ENCODE measurements around the gene SPARCL1. TPM values are rescaled to one million over a fixed set of nuclear protein-coding genes. Genes with fewer than 3 reads are reported as not detected.

The SPARCL1 gene
- total and polyA plus RNA-seq, 9 of the 15 experiments (the other 6 are each of a cell fraction or from before 2014, with no cell fraction given): 0.03 to 0.71 (median 0.05) TPM; not detected in 3

- TF ChIP-seq E4F1 (CRISPR knock-in tag; IDR thresholded peaks at IDR 0.05; ENCODE audit: borderline replicate concordance): no peak
- no peak for TF ChIP-seq U2AF2 (optimal IDR thresholded peaks at IDR 0.05; ENCODE audit: low read depth, low read length)
- no peak for TF ChIP-seq YBX1 (IDR thresholded peaks at IDR 0.05)
- TF ChIP-seq CBFB (CRISPR knock-in tag; IDR thresholded peaks at IDR 0.05): no peak
- no peak for TF ChIP-seq CBFA2T3 (IDR thresholded peaks at IDR 0.05)
- TF ChIP-seq SNRNP70 (optimal IDR thresholded peaks at IDR 0.05; ENCODE audit: low read depth, low read length): no peak
- TF ChIP-seq IFI16 (CRISPR knock-in tag; IDR thresholded peaks at IDR 0.05): no peak
- TF ChIP-seq ZEB2 (IDR thresholded peaks at IDR 0.05): no peak
Observed at GRCh38 chr4:87499403-87500091, 29.6 kb downstream of the SPARCL1 start (continued).

GRCh38 chr4:87498446-87498900 is 30.7 kb downstream of the SPARCL1 start:
- Histone ChIP-seq H3K9me1 (ENCODE audit: control insufficient read depth, insufficient read depth, low read length) (no peaks in the 10 kb centered on the region), H3K4me2 (ENCODE audit: insufficient read depth, low read length) (no peak overlapping the region), H3K27ac (ENCODE audit: extremely low read depth, low read depth, low read length) (no peak overlapping the region), H3K4me1 (replicated peaks in 1 of 2; ENCODE audit: control insufficient read depth in 2 of 2, insufficient read depth in 2 of 2, low read length in 2 of 2) (no peaks in the 10 kb centered on the region), H3K9me3 (replicated peaks; ENCODE audit: control insufficient read depth, insufficient read depth, low read depth, low read length) (no peaks in the 10 kb centered on the region), H3K9ac (ENCODE audit: insufficient read depth in 1 of 2, low read depth in 2 of 2, low read length in 2 of 2) (no peak overlapping the region), H4K20me1 (replicated peaks; ENCODE audit: control insufficient read depth, insufficient read depth, low read length) (no peaks in the 10 kb centered on the region), H3K27me3 (ENCODE audit: control insufficient read depth in 2 of 2, insufficient read depth in 2 of 2, low read length in 2 of 2) (no peaks in the 10 kb centered on the region; a peak in 1 of 5 replicates), H2AFZ (ENCODE audit: low read depth, low read length) (no peak overlapping the region), H3K79me2 (ENCODE audit: control insufficient read depth, insufficient read depth, low read length) (no peaks in the 10 kb centered on the region), H3K4me3 (no peak overlapping the region), H3K36me3 (ENCODE audit: control insufficient read depth, insufficient read depth, low read length) (no peaks in the 10 kb centered on the region)
- in situ Hi-C loops (cut with MboI): no loop called here
- BruUV-seq (replicated peaks): no TSS peak
- WGBS (ENCODE audit: insufficient coverage, low coverage, missing lambda C conversion rate): 4% methylated on average over 5 of the region's 5 CpGs
- no peak for ATAC-seq
- ChIA-PET CTCF (ENCODE audit: low intra/inter-chr PET ratio) (no interaction called here), POLR2A (interaction anchor here (0.6 to 1.6 kb wide), 3 partner anchors 16 to 1586 kb away, joined by 3 read pairs; no protein-coding TSS in a partner anchor)
- intact Hi-C loops (cut with micrococcal nuclease): loop anchor here (5.0 to 10.0 kb wide), 2 partner anchors 349 to 716 kb away; no protein-coding TSS in a partner anchor
- no peak for DNase-seq (ENCODE audit: extremely low read depth in 1 of 4, low spot score in 3 of 4)
- FAIRE-seq: no peak
- TF ChIP-seq ELF4 (CRISPR knock-in tag; IDR thresholded peaks at IDR 0.05) (no peak), E2F3 (CRISPR knock-in tag; IDR thresholded peaks at IDR 0.05) (no peak), ZBTB9 (CRISPR knock-in tag; IDR thresholded peaks at IDR 0.05) (no peak), PRDM10 (IDR thresholded peaks at IDR 0.05; ENCODE audit: partially characterized antibody) (no peak)

Data from K562 (cell line).